HepG2 (cell line): Measurements from ENCODE around the gene AGPAT3. TPM values are rescaled to one million over a fixed set of nuclear protein-coding genes. Genes with fewer than 3 reads are reported as not detected.

Experiments used
- ATAC-seq: fragments of 200-7000 bp; cut with Tn5 transposase; 3 replicates; pipeline ENCODE4 v1.9.1; 2020; ENCODE audit warnings: mild to moderate bottlenecking, moderate library complexity
- BruUV-seq: library from RNA; stranded (reverse); fragments of 400-500 nt; replicated peaks from 2 replicates; lab custom pipeline; 2021; lab: Mats Ljungman, UMichigan
- CTCF ChIA-PET: fragments of 300-600 bp; formaldehyde crosslinking; extraction: SDS; loops from one replicate; lab custom pipeline; 2021; ENCODE audit warnings: low total read pairs, inconsistent platforms, low intra/inter-chr PET ratio; lab: Yijun Ruan, JAX
- POLR2A ChIA-PET: fragments of 350-600 bp; sonication (Branson Sonifier 250); formaldehyde crosslinking; loops from one replicate; lab custom pipeline; 2020; ENCODE audit warnings: antibody characterized with exemption, inconsistent platforms; lab: Yijun Ruan, JAX
- DNase-seq: peaks from one replicate; pipeline ENCODE4 v3.0.0-alpha.2; 2015; ENCODE audit warnings: low spot score
- FAIRE-seq: peaks from 3 replicates; lab custom pipeline; 2011; peaks lifted over from hg19 to GRCh38; lab: Jason Lieb, UNC
- H2AFZ ChIP-seq: one replicate; pipeline ENCODE4 v1.6.1; 2011; ENCODE audit warnings: low read length, inconsistent platforms
- H3K27ac ChIP-seq: fragments of 300-600 bp; 3 replicates; pipeline ENCODE4 v1.8.0; 2011; ENCODE audit warnings: mixed run types, mild to moderate bottlenecking, mixed read lengths, low read length, inconsistent platforms; ENCODE audit not compliant: insufficient read depth; ENCODE audit errors: extremely low read length
- H3K27me3 ChIP-seq, 2 experiments: fragments of 200-600 bp in 1 of 2; 2 replicates in 1 of 2; 3 replicates in 1 of 2; pipeline versions ENCODE4 v1.6.0 to v1.8.0; 2011; ENCODE audit warnings: low read length in 2 of 2, mild to moderate bottlenecking in 2 of 2, moderate library complexity in 2 of 2, inconsistent platforms in 1 of 2; ENCODE audit not compliant: insufficient read depth in 2 of 2, control insufficient read depth in 1 of 2
- H3K36me3 ChIP-seq, 2 experiments: fragments of 200-600 bp in 1 of 2; replicated peaks in 1 of 2; 2 replicates in 1 of 2; 3 replicates in 1 of 2; pipeline versions ENCODE4 v1.5.1 to v1.8.0; 2011; ENCODE audit warnings: low read length in 2 of 2, inconsistent platforms in 1 of 2; ENCODE audit not compliant: insufficient read depth in 2 of 2, control insufficient read depth in 1 of 2
- H3K4me1 ChIP-seq: 2 replicates; pipeline ENCODE4 v1.5.1; 2012; ENCODE audit warnings: low read length, inconsistent platforms; ENCODE audit not compliant: insufficient read depth
- H3K4me2 ChIP-seq: 2 replicates; pipeline ENCODE4 v1.6.0; 2011; ENCODE audit warnings: low read depth, low read length, inconsistent platforms
- H3K4me3 ChIP-seq, 3 experiments: fragments of 200-600 bp in 1 of 3; sonication (generic), shearing (Covaris generic) in 1 of 3; replicated peaks in 1 of 3; 2 replicates each; pipeline ENCODE4 v1.5.1; 2011 to 2016; ENCODE audit warnings: low read length in 3 of 3, inconsistent platforms in 2 of 3, low read depth in 2 of 3, mild to moderate bottlenecking in 2 of 3, control low read depth in 1 of 3, mixed read lengths in 1 of 3; ENCODE audit not compliant: insufficient read depth in 1 of 3
- H3K79me2 ChIP-seq: one replicate; pipeline ENCODE4 v1.6.1; 2011; ENCODE audit warnings: low read length, inconsistent platforms; ENCODE audit not compliant: insufficient read depth
- H3K9ac ChIP-seq: 2 replicates; pipeline ENCODE4 v1.6.0; 2011; ENCODE audit warnings: mild to moderate bottlenecking, low read depth, low read length, inconsistent platforms; ENCODE audit not compliant: insufficient read depth
- H3K9me3 ChIP-seq: 2 replicates; pipeline ENCODE4 v1.5.1; 2012; ENCODE audit warnings: mild to moderate bottlenecking, low read length
- H4K20me1 ChIP-seq: 2 replicates; pipeline ENCODE4 v1.6.0; 2011; ENCODE audit warnings: inconsistent platforms, mild to moderate bottlenecking, low read length, moderate library complexity; ENCODE audit not compliant: insufficient read depth
- ATF2 ChIP-seq: sonication (generic); formaldehyde crosslinking; IDR thresholded peaks from 2 replicates; pipeline ENCODE4 v1.4.0; 2020; ENCODE audit warnings: missing genetic modification reagents
- BATF2 ChIP-seq: sonication (generic); formaldehyde crosslinking; IDR thresholded peaks from 2 replicates; pipeline ENCODE4 v1.8.0; 2022; ENCODE audit warnings: mild to moderate bottlenecking, missing genetic modification reagents, moderate library complexity
- ELF3 ChIP-seq: IDR thresholded peaks from 2 replicates; pipeline ENCODE4 v1.6.1; 2016; ENCODE audit warnings: missing genetic modification reagents, missing compliant biosample characterization
- EZH2 ChIP-seq: conservative IDR thresholded peaks from 2 replicates; pipeline ENCODE4 v1.6.1; 2012; ENCODE audit warnings: mild to moderate bottlenecking, low read depth, low read length, moderate library complexity
- KAT8 ChIP-seq: IDR thresholded peaks from 2 replicates; pipeline ENCODE4 v1.6.1; 2016; ENCODE audit warnings: missing genetic modification reagents, missing compliant biosample characterization
- LRRFIP1 ChIP-seq: sonication (generic); formaldehyde crosslinking; conservative IDR thresholded peaks from 2 replicates; pipeline ENCODE4 v1.4.0; 2020; ENCODE audit warnings: missing genetic modification reagents
- SIX1 ChIP-seq: sonication (generic); formaldehyde crosslinking; IDR thresholded peaks from 2 replicates; pipeline ENCODE4 v1.4.0; 2020; ENCODE audit warnings: missing genetic modification reagents, borderline replicate concordance
- ZFP36L1 ChIP-seq: sonication (generic); formaldehyde crosslinking; IDR thresholded peaks from 2 replicates; pipeline ENCODE4 v1.8.0; 2022; ENCODE audit warnings: mild to moderate bottlenecking, missing genetic modification reagents, moderate library complexity
- ZNF160 ChIP-seq: sonication (generic); formaldehyde crosslinking; IDR thresholded peaks from 2 replicates; pipeline ENCODE4 v1.8.0; 2022; ENCODE audit warnings: mild to moderate bottlenecking, inconsistent platforms, missing genetic modification reagents
- ZNF234 ChIP-seq: sonication (generic); formaldehyde crosslinking; conservative IDR thresholded peaks from 2 replicates; pipeline ENCODE4 v1.5.1; 2020; ENCODE audit warnings: mild to moderate bottlenecking, missing genetic modification reagents
- ZNF431 ChIP-seq: sonication (generic); formaldehyde crosslinking; IDR thresholded peaks from 2 replicates; pipeline ENCODE4 v1.9.0; 2022; ENCODE audit warnings: missing genetic modification reagents, low read depth, mild to moderate bottlenecking, borderline replicate concordance
- ZNF552 ChIP-seq: sonication (generic); formaldehyde crosslinking; IDR thresholded peaks from 2 replicates; pipeline ENCODE4 v1.9.0; 2022; ENCODE audit warnings: missing genetic modification reagents, mild to moderate bottlenecking, borderline replicate concordance
- ZNF616 ChIP-seq: sonication (generic); formaldehyde crosslinking; IDR thresholded peaks from 2 replicates; pipeline ENCODE4 v1.5.0; 2020; ENCODE audit warnings: low read depth, mild to moderate bottlenecking, missing genetic modification reagents
- WGBS: methylation state at CpG from one replicate; pipeline ENCODE4 v1.1.6; 2017; ENCODE audit warnings: low lambda C conversion rate; 5-methylcytosine and 5-hydroxymethylcytosine counted together
- in situ Hi-C: cut with HindIII; loops from 2 replicates; pipeline ENCODE4 v1.10.0; 2017; ENCODE audit warnings: low pct_unique_long_range_greater_than_20kb; ENCODE audit not compliant: extremely low pct_ligation_motif_present
- intact Hi-C: fragments of 100-400 bp; cut with micrococcal nuclease; formaldehyde crosslinking; loops from one replicate; pipeline ENCODE4 v1.10.0; 2022; ENCODE audit not compliant: unreplicated experiment
- polyA plus RNA-seq, 8 experiments: library from polyadenylated mRNA; depleted of rRNA in 3 of 8; stranded (reverse) in 7 of 8; unstranded in 1 of 8; fragments of >200 nt; fragmentation: Illumina TruSeq in 4 of 8; extraction: Trizol in 4 of 8; gene quantifications; 2 replicates each; pipeline versions ENCODE4 v1.2.1 to v1.2.3, GENCODE V29; 2011 to 2016; ENCODE audit warnings: low read depth in 4 of 8, missing spikeins in 1 of 8, mixed read lengths in 1 of 8; ENCODE audit not compliant: insufficient read depth in 1 of 8
- total RNA-seq, 5 experiments: library from RNA; depleted of rRNA; stranded (reverse); fragments of >200 nt; fragmentation: Illumina TruSeq; extraction: Trizol; gene quantifications; 2 replicates each; pipeline ENCODE4 v1.2.3, GENCODE V29; 2016; ENCODE audit warnings: low read depth in 1 of 5

The AGPAT3 gene
- total and polyA plus RNA-seq, 2 of the 13 experiments (the other 11 are each of a cell fraction or from before 2014, with no cell fraction given): 32.2 to 54.4 TPM

GRCh38 chr21:43954896-43955295 is 89.9 kb downstream of the AGPAT3 start:
- ChIA-PET POLR2A (interaction anchor here (0.9 kb wide), 1 partner anchor 18 kb away, joined by 4 read pairs; no protein-coding TSS in a partner anchor), CTCF (no interaction called here)
- no peak for ATAC-seq
- no peak overlapping the region for H2AFZ ChIP-seq
- no peaks in the 10 kb centered on the region; the same call in 1 of the 2 replicates for H3K4me1 ChIP-seq
- H3K4me3 ChIP-seq: no peak overlapping the region
- no peak overlapping the region for H3K4me2 ChIP-seq
- H3K9me3 ChIP-seq: no peaks in the 10 kb centered on the region
- intact Hi-C loops (no loop called here), in situ Hi-C loops (no loop called here)
- H3K27me3 ChIP-seq: no peaks in the 10 kb centered on the region
- peaks cover 2 to 8% of the 10 kb centered on the region in 2 experiments; a peak in 3 of 5 replicates for H3K36me3 ChIP-seq
- no peak for DNase-seq
- no peak for FAIRE-seq
- no peak overlapping the region for H3K27ac ChIP-seq
- no peaks in the 10 kb centered on the region for H4K20me1 ChIP-seq
- BruUV-seq: no TSS peak
- H3K79me2 ChIP-seq: no peaks in the 10 kb centered on the region
- H3K9ac ChIP-seq: no peak overlapping the region
- WGBS: 96% methylated on average over 4 of the region's 19 CpGs
- TF ChIP-seq ZNF552 (CRISPR knock-in tag) (no peak), KAT8 (CRISPR knock-in tag) (no peak), ELF3 (CRISPR knock-in tag) (no peak), EZH2 (no peak), BATF2 (CRISPR knock-in tag) (no peak), ZNF616 (CRISPR knock-in tag) (no peak), ZNF234 (CRISPR knock-in tag) (no peak), ZNF431 (CRISPR knock-in tag) (no peak), ZNF160 (CRISPR knock-in tag) (no peak), LRRFIP1 (no peak), ATF2 (CRISPR knock-in tag) (no peak), ZFP36L1 (CRISPR knock-in tag) (no peak), SIX1 (CRISPR knock-in tag) (no peak)
